ENCODE measurements around the gene ZNF235. TPM values are rescaled to one million over a fixed set of nuclear protein-coding genes. Genes with fewer than 3 reads are reported as not detected.
"Not testable (repeated sequence)": the region's sequence is repeated elsewhere in the genome, so short reads cannot be mapped to it uniquely, and the experiment has no call there.

Gene ZNF235
- total RNA-seq, 1 donor from 2014 or later: 3.2 TPM

DNA sequence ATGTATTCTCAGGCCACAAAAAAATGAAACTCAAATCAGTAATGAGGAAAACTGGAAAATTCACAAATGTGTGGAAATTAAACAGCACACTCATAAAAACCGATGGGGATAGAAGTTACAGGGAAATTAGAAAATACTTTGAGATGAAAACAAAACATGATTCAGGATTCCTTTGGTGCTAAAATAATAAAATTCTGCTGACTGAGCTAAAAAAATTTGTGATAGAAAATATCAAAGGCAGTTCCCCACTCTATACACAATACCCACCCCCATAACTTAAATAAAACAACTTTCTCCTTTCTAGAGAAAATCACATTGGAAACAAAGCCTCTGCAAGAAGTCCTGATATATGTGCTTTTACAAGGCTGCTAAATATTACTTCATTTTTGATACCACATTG lies 46.7 kb downstream of the ZNF235 start:
- no peak for DNase-seq (ENCODE audit: low spot score)

DNA sequence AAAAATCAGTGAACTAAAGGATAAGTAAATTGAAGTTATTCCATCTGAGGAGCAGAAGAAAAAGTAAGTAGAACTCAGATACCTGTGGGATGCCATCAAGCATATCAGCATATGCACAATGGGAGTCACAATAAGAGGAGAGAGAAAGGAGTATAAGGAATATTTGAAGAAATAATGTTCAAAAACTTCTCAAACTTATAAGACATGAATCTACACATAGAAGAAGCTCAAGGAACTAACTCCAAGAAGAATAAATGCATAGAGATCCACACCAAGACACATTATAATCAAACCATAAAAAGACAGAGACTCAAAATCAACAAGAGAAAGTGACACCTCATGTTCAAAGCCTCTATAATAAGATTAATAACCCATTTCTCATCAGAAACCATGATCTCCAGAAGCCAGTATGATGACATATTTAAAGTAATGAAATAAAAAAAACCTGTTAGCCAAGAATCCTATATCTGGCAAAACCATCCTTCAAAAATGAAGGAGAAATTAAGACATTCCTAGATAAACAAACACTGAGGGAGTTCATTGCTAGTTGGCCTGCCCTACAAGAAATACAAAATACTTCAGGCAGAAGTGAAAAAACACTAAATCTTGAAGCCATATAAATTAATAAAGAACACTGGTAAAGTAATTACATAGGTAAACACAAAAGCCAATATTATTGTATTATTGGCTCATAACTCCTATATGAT lies 49.0 kb downstream of the ZNF235 start:
- DNase-seq (ENCODE audit: low spot score): no peak

DNA sequence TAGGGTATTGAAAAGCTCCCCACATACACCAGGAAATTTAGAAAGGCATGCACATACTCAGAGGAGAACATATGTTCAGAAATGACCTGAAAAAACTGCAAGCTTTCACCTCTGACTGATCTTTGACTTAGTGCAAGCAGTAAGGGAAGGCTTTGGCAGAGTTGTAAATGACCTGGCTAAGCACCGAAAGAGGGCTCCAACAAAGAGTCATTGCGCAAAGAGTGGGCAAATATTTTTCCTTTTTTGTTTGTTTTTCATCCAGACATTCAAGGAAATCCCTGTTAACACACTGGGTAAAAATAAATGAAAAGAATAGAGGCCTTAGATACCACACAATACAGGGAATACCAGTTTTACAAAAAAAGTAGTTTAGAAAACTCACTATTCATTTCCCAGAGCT lies 50.3 kb downstream of the ZNF235 start:
- DNase-seq (ENCODE audit: low spot score): no peak

- not testable (repeated sequence) for DNase-seq (ENCODE audit: low spot score)
Measured at GRCh38 chr19:44253392-44253791, 51.4 kb downstream of the ZNF235 start.

GRCh38 chr19:44252332-44252731 lies 52.5 kb downstream of the ZNF235 start:
- not testable (repeated sequence) for DNase-seq (ENCODE audit: low spot score)

- no peak for DNase-seq (ENCODE audit: low spot score)
Measured at GRCh38 chr19:44236384-44236783, 68.4 kb downstream of the ZNF235 start.

Other genes with a start within 250 kb of the ZNF235 start
- 1.9 TPM for gene ZNF284, start 232.9 kb downstream of the ZNF235 start, total RNA-seq
- gene ZNF224, start 210.7 kb downstream of the ZNF235 start, total RNA-seq: 14.8 TPM
- 3.8 TPM for gene ZNF225, start 191.6 kb downstream of the ZNF235 start, total RNA-seq
- gene ZNF234, start 163.5 kb downstream of the ZNF235 start, total RNA-seq: 7.3 TPM
- 12.2 TPM for gene ZNF226, start 139.9 kb downstream of the ZNF235 start, total RNA-seq
- gene ZNF227, start 92.5 kb downstream of the ZNF235 start, total RNA-seq: 13.8 TPM
- 0.13 TPM for gene ZNF233, start 45.1 kb downstream of the ZNF235 start, total RNA-seq
- gene ZNF112, start 51.7 kb upstream of the ZNF235 start, total RNA-seq: 2.5 TPM
- 0.93 TPM for gene ZNF285, start 96.6 kb upstream of the ZNF235 start, total RNA-seq
- 4.4 TPM for gene ZNF229, start 143.4 kb upstream of the ZNF235 start, total RNA-seq
- 3.9 TPM for gene ZNF180, start 195.5 kb upstream of the ZNF235 start, total RNA-seq
- gene CEACAM20, start 224.7 kb upstream of the ZNF235 start, total RNA-seq: not detected

All from mesenteric fat pad (tissue), 1 donor.